ENCODE results near the gene PPOX.

GRCh38 chr1:161128591-161129420 lies 37.4 kb upstream of the PPOX start:
- TF ChIP-seq CTCF (IDR thresholded peaks at IDR 0.05) = no peak
- no peak for TF ChIP-seq EZH2 (IDR thresholded peaks at IDR 0.05)
- no peak for TF ChIP-seq EZH2phosphoT487 (IDR thresholded peaks at IDR 0.05)

All from neural progenitor cell (in vitro differentiated cells).